ENCODE measurements around the gene USP21. TPM values are rescaled to one million over a fixed set of nuclear protein-coding genes. Genes with fewer than 3 reads are reported as not detected.

Gene USP21
- total and polyA plus RNA-seq, 3 donors from 2014 or later = 45.6 to 51.2 (median 49.5) TPM

DNA sequence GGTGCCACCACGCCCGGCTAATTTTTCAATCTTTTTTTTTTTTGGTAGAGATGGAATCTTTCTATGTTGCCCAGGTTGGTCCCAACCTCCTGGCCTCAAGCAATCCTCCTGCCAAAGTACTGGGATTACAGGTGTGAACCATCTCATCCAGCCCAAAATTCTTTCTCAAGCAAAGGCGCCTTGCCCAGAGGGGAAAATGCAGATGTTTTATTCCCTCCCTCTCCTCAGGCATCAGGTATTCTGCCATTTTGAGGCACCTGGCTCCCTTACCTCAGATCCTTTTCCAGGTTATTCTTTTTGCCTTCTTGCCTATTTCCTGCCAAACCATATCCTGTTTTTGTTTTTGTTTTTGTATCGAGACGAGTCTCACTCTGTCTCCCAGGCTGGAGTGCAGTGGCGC is 29.1 kb downstream of the USP21 start:
- H3K4me3 ChIP-seq = no peak overlapping the region
- intact Hi-C loops (cut with DNase I; ENCODE audit: low total_unique reads) = no loop called here
- no peak for DNase-seq
- H3K36me3 ChIP-seq (ENCODE audit: low read depth, missing control alignments) = no peaks in the 10 kb centered on the region
- TF ChIP-seq, protein P1, sequence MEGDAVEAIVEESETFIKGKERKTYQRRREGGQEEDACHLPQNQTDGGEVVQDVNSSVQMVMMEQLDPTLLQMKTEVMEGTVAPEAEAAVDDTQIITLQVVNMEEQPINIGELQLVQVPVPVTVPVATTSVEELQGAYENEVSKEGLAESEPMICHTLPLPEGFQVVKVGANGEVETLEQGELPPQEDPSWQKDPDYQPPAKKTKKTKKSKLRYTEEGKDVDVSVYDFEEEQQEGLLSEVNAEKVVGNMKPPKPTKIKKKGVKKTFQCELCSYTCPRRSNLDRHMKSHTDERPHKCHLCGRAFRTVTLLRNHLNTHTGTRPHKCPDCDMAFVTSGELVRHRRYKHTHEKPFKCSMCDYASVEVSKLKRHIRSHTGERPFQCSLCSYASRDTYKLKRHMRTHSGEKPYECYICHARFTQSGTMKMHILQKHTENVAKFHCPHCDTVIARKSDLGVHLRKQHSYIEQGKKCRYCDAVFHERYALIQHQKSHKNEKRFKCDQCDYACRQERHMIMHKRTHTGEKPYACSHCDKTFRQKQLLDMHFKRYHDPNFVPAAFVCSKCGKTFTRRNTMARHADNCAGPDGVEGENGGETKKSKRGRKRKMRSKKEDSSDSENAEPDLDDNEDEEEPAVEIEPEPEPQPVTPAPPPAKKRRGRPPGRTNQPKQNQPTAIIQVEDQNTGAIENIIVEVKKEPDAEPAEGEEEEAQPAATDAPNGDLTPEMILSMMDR (IDR thresholded peaks at IDR 0.05) = no peak
- no peak for TF ChIP-seq POLR2A (IDR thresholded peaks at IDR 0.05)
- no peaks in the 10 kb centered on the region for H3K27me3 ChIP-seq
- no peaks in the 10 kb centered on the region for H3K9me3 ChIP-seq
- no peak overlapping the region for H3K27ac ChIP-seq
- WGBS, 2 donors = 82 to 84% methylated on average over 6 of the region's 6 CpGs
- H3K4me1 ChIP-seq = peaks cover 3% of the 10 kb centered on the region

DNA sequence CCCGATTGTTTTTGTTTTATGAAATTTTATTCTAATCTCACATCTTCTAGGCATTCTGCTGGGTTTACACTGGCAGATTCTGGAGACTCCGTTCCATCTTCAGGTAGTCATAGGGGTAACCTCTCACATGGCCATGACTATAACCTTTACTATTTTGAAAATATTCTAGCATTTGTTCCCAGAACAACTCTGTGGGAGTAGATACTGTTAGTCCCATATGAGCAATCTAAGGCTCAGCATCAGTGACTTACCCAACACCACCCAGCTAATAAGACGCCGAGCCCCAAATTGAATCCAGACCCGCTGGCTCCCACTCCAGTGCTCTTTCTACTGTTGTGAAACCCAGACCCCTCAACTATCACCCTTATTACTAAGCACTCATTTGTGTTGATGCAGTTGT is 29.7 kb downstream of the USP21 start:
- Histone ChIP-seq H3K4me1 (peaks cover 3% of the 10 kb centered on the region), H3K9me3 (no peaks in the 10 kb centered on the region), H3K27ac (no peak overlapping the region), H3K36me3 (ENCODE audit: low read depth, missing control alignments) (no peaks in the 10 kb centered on the region), H3K27me3 (no peaks in the 10 kb centered on the region), H3K4me3 (no peak overlapping the region)
- WGBS, 2 donors = 93 to 98% methylated on average over 5 of the region's 5 CpGs
- no peak for DNase-seq
- no peak for TF ChIP-seq POLR2A (IDR thresholded peaks at IDR 0.05)
- TF ChIP-seq, protein P1 (IDR thresholded peaks at IDR 0.05) = no peak
- intact Hi-C loops (cut with DNase I; ENCODE audit: low total_unique reads) = no loop called here

DNA sequence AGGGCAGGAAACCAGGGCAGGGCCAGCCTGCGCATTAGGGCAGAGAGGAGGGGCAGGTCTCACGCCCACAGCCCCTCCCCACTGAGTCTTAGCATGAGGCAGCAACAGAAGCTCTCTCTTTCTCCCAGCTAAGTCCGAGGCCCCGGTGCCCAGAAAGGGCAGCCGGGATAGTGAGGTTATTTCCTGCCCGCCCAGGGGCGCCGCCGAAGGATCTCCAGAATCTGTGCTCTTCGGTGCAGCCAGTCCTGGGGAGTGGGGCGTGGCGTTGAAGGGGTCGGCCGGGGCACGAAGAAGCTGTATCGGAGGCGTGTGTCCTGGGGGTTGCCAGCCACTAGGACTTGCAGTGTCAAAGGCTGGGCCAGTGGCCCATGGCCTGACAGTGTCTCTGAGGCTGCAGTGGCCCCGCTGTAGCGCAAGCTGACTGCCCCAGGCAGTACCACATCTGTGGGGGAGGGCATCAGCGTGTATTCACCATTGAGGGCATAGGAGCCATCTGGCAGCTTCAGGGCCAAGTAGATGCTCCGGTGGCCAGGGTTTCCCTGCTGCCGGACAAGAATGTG is 31.7 kb downstream of the USP21 start:
- Histone ChIP-seq H3K27ac (no peak overlapping the region), H3K9me3 (no peaks in the 10 kb centered on the region), H3K4me1 (peaks cover 3% of the 10 kb centered on the region), H3K4me3 (no peak overlapping the region), H3K27me3 (no peaks in the 10 kb centered on the region), H3K36me3 (ENCODE audit: low read depth, missing control alignments) (no peaks in the 10 kb centered on the region)
- TF ChIP-seq POLR2A (IDR thresholded peaks at IDR 0.05) = no peak
- TF ChIP-seq, protein P1 (IDR thresholded peaks at IDR 0.05) = no peak
- intact Hi-C loops (cut with DNase I; ENCODE audit: low total_unique reads) = no loop called here
- WGBS, 2 donors = 78 to 88% methylated on average over 17 to 18 of the region's 22 CpGs
- DNase-seq = no peak

DNA sequence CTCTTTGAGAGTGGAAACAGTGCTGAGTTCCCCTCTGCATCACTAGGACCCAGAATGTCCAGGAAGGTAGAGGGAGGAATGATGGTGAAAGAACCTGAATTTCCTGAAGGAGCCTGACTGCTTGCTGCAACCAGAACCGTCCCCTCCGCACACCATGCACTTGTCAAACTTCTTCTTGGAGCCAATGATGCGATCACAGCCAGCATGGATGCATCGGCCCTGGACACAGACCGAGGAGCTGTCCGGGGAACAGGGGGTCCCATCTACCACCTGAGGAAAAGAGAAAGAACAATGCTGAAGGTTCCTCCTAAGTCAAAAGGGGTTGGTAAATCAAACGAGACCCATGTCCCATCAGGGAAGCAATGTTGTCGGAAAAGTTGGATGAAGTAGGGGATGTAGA is 32.7 kb downstream of the USP21 start:
- Histone ChIP-seq H3K36me3 (ENCODE audit: low read depth, missing control alignments) (no peaks in the 10 kb centered on the region), H3K27me3 (no peaks in the 10 kb centered on the region), H3K4me3 (no peak overlapping the region), H3K27ac (no peak overlapping the region), H3K9me3 (no peaks in the 10 kb centered on the region), H3K4me1 (peaks cover 10% of the 10 kb centered on the region)
- intact Hi-C loops (cut with DNase I; ENCODE audit: low total_unique reads) = no loop called here
- no peak for TF ChIP-seq POLR2A (IDR thresholded peaks at IDR 0.05)
- TF ChIP-seq, protein P1 (IDR thresholded peaks at IDR 0.05) = no peak
- no peak for DNase-seq
- 81 to 84% methylated on average over 8 of the region's 8 CpGs for WGBS, 2 donors
